Endothelial cell of umbilical vein (primary cell): ENCODE data around the gene CELF2. TPM values are rescaled to one million over a fixed set of nuclear protein-coding genes. Genes with fewer than 3 reads are reported as not detected.

ENCODE experiments used
- BruUV-seq: library from RNA; stranded (reverse); fragments of 400-500 nt; replicated peaks from 2 replicates; lab custom pipeline; 2021; lab: Mats Ljungman, UMichigan
- CTCF ChIA-PET: fragments of 300-600, 350-600 bp; sonication (Branson Sonifier 250); formaldehyde crosslinking; loops from one replicate; lab custom pipeline; 2021; ENCODE audit warnings: antibody characterized with exemption, inconsistent platforms; lab: Charles Lee
- POLR2A ChIA-PET: fragments of 300-600, 350-600 bp; sonication (Branson Sonifier 250); formaldehyde crosslinking; loops from one replicate; lab custom pipeline; 2021; ENCODE audit warnings: antibody characterized with exemption, inconsistent platforms; lab: Charles Lee
- DNase-seq: peaks from one replicate; pipeline ENCODE4 v3.0.0-alpha.2; 2011; ENCODE audit warnings: low read depth, low spot score
- FAIRE-seq: peaks from 2 replicates; lab custom pipeline; 2011; peaks lifted over from hg19 to GRCh38; lab: Jason Lieb, UNC
- H2AFZ ChIP-seq: 2 replicates; pipeline ENCODE4 v1.6.0; 2012; ENCODE audit warnings: low read depth, low read length, control low read depth, inconsistent platforms
- H3K27ac ChIP-seq: 2 replicates; pipeline ENCODE4 v1.5.1; 2011; ENCODE audit warnings: low read depth, mild to moderate bottlenecking, control low read depth, low read length, moderate library complexity; ENCODE audit not compliant: insufficient read depth
- H3K27me3 ChIP-seq, 2 experiments: 2 replicates each; pipeline versions ENCODE4 v1.6.0 to v1.6.1; 2011; ENCODE audit warnings: low read length in 2 of 2, mixed read lengths in 1 of 2; ENCODE audit not compliant: control insufficient read depth in 2 of 2, insufficient read depth in 2 of 2
- H3K36me3 ChIP-seq, 2 experiments: 2 replicates in 1 of 2; 3 replicates in 1 of 2; pipeline ENCODE4 v1.5.1; 2011; ENCODE audit warnings: low read length in 2 of 2, mild to moderate bottlenecking in 1 of 2, moderate library complexity in 1 of 2; ENCODE audit not compliant: control insufficient read depth in 2 of 2, insufficient read depth in 2 of 2; ENCODE audit errors: extremely low read depth in 1 of 2
- H3K4me1 ChIP-seq: 3 replicates; pipeline ENCODE4 v1.5.1; 2011; ENCODE audit warnings: mild to moderate bottlenecking, low read length; ENCODE audit not compliant: control insufficient read depth, insufficient read depth; ENCODE audit errors: extremely low read depth
- H3K4me2 ChIP-seq: 2 replicates; pipeline ENCODE4 v1.6.1; 2011; ENCODE audit warnings: low read length, control low read depth, mixed read lengths; ENCODE audit not compliant: insufficient read depth
- H3K4me3 ChIP-seq, 3 experiments: fragments of 200-600 bp in 1 of 3; sonication (generic), shearing (Covaris generic) in 1 of 3; replicated peaks in 1 of 3; 2 replicates each; pipeline ENCODE4 v1.5.1; 2011 to 2016; ENCODE audit warnings: control low read depth in 3 of 3, low read length in 3 of 3, mild to moderate bottlenecking in 2 of 3, inconsistent platforms in 1 of 3, low read depth in 1 of 3, moderate library complexity in 1 of 3; ENCODE audit not compliant: insufficient read depth in 1 of 3
- H3K79me2 ChIP-seq: 2 replicates; pipeline ENCODE4 v1.6.0; 2012; ENCODE audit warnings: low read length, inconsistent platforms; ENCODE audit not compliant: control insufficient read depth, insufficient read depth
- H3K9ac ChIP-seq: replicated peaks from 2 replicates; pipeline ENCODE3; 2011; ENCODE audit warnings: low read length, control low read depth; ENCODE audit not compliant: insufficient read depth; ENCODE audit errors: extremely low read depth
- H3K9me1 ChIP-seq: replicated peaks from 3 replicates; pipeline ENCODE4 v1.6.0; 2011; ENCODE audit warnings: mild to moderate bottlenecking, low read length; ENCODE audit not compliant: control insufficient read depth, insufficient read depth; ENCODE audit errors: extremely low read depth
- H3K9me3 ChIP-seq: replicated peaks from 2 replicates; pipeline ENCODE4 v1.5.1; 2012; ENCODE audit warnings: low read length, inconsistent platforms; ENCODE audit not compliant: control insufficient read depth, insufficient read depth
- H4K20me1 ChIP-seq: replicated peaks from 2 replicates; pipeline ENCODE3; 2011; ENCODE audit warnings: mild to moderate bottlenecking, low read length; ENCODE audit not compliant: control insufficient read depth, insufficient read depth; ENCODE audit errors: extremely low read depth
- CTCF ChIP-seq, 2 donors: IDR thresholded peaks; 1 replicate in 1 of 2; 2 replicates in 1 of 2; pipeline ENCODE4 v1.5.1; 2011; ENCODE audit warnings: low read length in 2 of 2, mild to moderate bottlenecking in 2 of 2, moderate library complexity in 2 of 2, control low read depth in 1 of 2, inconsistent platforms in 1 of 2, low read depth in 1 of 2; ENCODE audit not compliant: insufficient read depth in 1 of 2; ENCODE audit errors: extremely low read depth in 1 of 2
- EZH2 ChIP-seq: IDR thresholded peaks from 2 replicates; pipeline ENCODE4 v1.6.1; 2012; ENCODE audit warnings: borderline replicate concordance, low read depth, mild to moderate bottlenecking, moderate library complexity, low read length, inconsistent platforms; ENCODE audit not compliant: severe bottlenecking
- FOS ChIP-seq: IDR thresholded peaks from 2 replicates; pipeline ENCODE4 v1.6.1; 2011; ENCODE audit warnings: mild to moderate bottlenecking, low read length, moderate library complexity, borderline replicate concordance; ENCODE audit not compliant: insufficient read depth
- GATA2 ChIP-seq: IDR thresholded peaks from 2 replicates; pipeline ENCODE4 v1.7.0; 2011; ENCODE audit warnings: low read depth, mild to moderate bottlenecking, moderate library complexity, mixed read lengths, low read length; ENCODE audit not compliant: insufficient read length, insufficient read depth
- JUN ChIP-seq: IDR thresholded peaks from 2 replicates; pipeline ENCODE4 v1.6.1; 2011; ENCODE audit warnings: borderline replicate concordance, low read depth; ENCODE audit not compliant: insufficient read length, insufficient read depth
- MAX ChIP-seq: IDR thresholded peaks from 2 replicates; pipeline ENCODE4 v1.6.1; 2011; ENCODE audit not compliant: insufficient read depth, insufficient read length
- MYC ChIP-seq: IDR thresholded peaks from one replicate; pipeline ENCODE4 v1.6.1; 2011; ENCODE audit warnings: mild to moderate bottlenecking, low read depth, low read length
- POLR2A ChIP-seq: IDR thresholded peaks from 2 replicates; pipeline ENCODE4 v1.6.1; 2012; ENCODE audit warnings: low read depth, mild to moderate bottlenecking, control low read depth, low read length
- POLR2AphosphoS5 ChIP-seq: IDR thresholded peaks from 2 replicates; pipeline ENCODE4 v1.6.1; 2012; ENCODE audit warnings: low read depth, mild to moderate bottlenecking, control low read depth, low read length, moderate library complexity; ENCODE audit not compliant: insufficient read depth
- dilution Hi-C: fragments of 300-500 bp; cut with MboI; formaldehyde crosslinking; loops from one replicate; pipeline ENCODE4 v1.15.0; 2019; ENCODE audit warnings: low sequenced_read_pairs; ENCODE audit not compliant: extremely low pct_ligation_motif_present
- intact Hi-C: fragments of 100-400 bp; cut with micrococcal nuclease; formaldehyde crosslinking; loops from one replicate; pipeline ENCODE4 v1.10.0; 2022
- polyA plus RNA-seq, 4 experiments: library from polyadenylated mRNA; depleted of rRNA in 3 of 4; stranded (reverse) in 3 of 4; unstranded in 1 of 4; fragments of >200 nt; gene quantifications; 2 replicates each; pipeline versions ENCODE4 v1.2.1 to v1.2.3, GENCODE V29; 2011 to 2012; ENCODE audit warnings: missing spikeins in 1 of 4
- total RNA-seq: library from RNA; stranded (reverse); gene quantifications from 2 replicates; pipeline ENCODE4 v1.2.3, GENCODE V29; 2021

Gene CELF2
- total and polyA plus RNA-seq, 2 donors (not counting 3 experiments of a cell fraction or from before 2014, with no cell fraction given) = 21.6 to 42.6 TPM

GRCh38 chr10:11116817-11117216, 99.1 kb downstream of the CELF2 start:
- H2AFZ ChIP-seq = no peak overlapping the region
- H3K9me1 ChIP-seq = no peaks in the 10 kb centered on the region
- H3K36me3 ChIP-seq = no peaks in the 10 kb centered on the region
- BruUV-seq = no TSS peak
- no peak for TF ChIP-seq MYC
- TF ChIP-seq JUN = no peak
- TF ChIP-seq CTCF (IDR thresholded peaks at IDR 0.05; ENCODE audit: extremely low read depth in 1 of 2, insufficient read depth in 1 of 2, low read depth in 1 of 2, low read length in 2 of 2) = no peak
- no peak for TF ChIP-seq GATA2
- no peak for TF ChIP-seq POLR2A
- no peak for TF ChIP-seq EZH2
- TF ChIP-seq MAX = no peak
- TF ChIP-seq POLR2AphosphoS5 = no peak
- TF ChIP-seq FOS = no peak
- no peaks in the 10 kb centered on the region for H3K27me3 ChIP-seq
- no peak overlapping the region for H3K4me3 ChIP-seq
- intact Hi-C loops (no loop called here), dilution Hi-C loops (no loop called here)
- POLR2A ChIA-PET = no interaction called here
- H3K27ac ChIP-seq = no peak overlapping the region
- no peak overlapping the region for H3K9ac ChIP-seq
- H3K9me3 ChIP-seq = no peaks in the 10 kb centered on the region
- no peak for FAIRE-seq
- H3K79me2 ChIP-seq = no peaks in the 10 kb centered on the region
- H4K20me1 ChIP-seq = no peaks in the 10 kb centered on the region
- H3K4me1 ChIP-seq = no peaks in the 10 kb centered on the region
- CTCF ChIA-PET = no interaction called here
- H3K4me2 ChIP-seq = no peak overlapping the region
- no peak for DNase-seq
